ENCODE data around the gene METTL25.

Gene METTL25

GRCh38 chr12:82363990-82364389 lies 5.7 kb downstream of the METTL25 start:
- no peak for TF ChIP-seq CTCF (IDR thresholded peaks at IDR 0.05; ENCODE audit: low read length, missing control alignments)
- DNase-seq (ENCODE audit: low read depth): no peak
- no peak overlapping the region for H3K4me3 ChIP-seq (replicated peaks; ENCODE audit: low read depth, low read length)

GRCh38 chr12:82366197-82366596 lies 7.9 kb downstream of the METTL25 start:
- no peak for DNase-seq (ENCODE audit: low read depth)
- TF ChIP-seq CTCF (IDR thresholded peaks at IDR 0.05; ENCODE audit: low read length, missing control alignments): no peak
- no peak overlapping the region for H3K4me3 ChIP-seq (replicated peaks; ENCODE audit: low read depth, low read length)

- no peak overlapping the region for H3K4me3 ChIP-seq (replicated peaks; ENCODE audit: low read depth, low read length)
- no peak for TF ChIP-seq CTCF (IDR thresholded peaks at IDR 0.05; ENCODE audit: low read length, missing control alignments)
- no peak for DNase-seq (ENCODE audit: low read depth)
Measured at GRCh38 chr12:82375201-82375600, 16.9 kb downstream of the METTL25 start.

- no peak overlapping the region for H3K4me3 ChIP-seq (replicated peaks; ENCODE audit: low read depth, low read length)
- TF ChIP-seq CTCF (IDR thresholded peaks at IDR 0.05; ENCODE audit: low read length, missing control alignments): no peak
- DNase-seq (ENCODE audit: low read depth): no peak
Measured at GRCh38 chr12:82378997-82379396, 20.7 kb downstream of the METTL25 start.

GRCh38 chr12:82383930-82384552 lies 25.7 kb downstream of the METTL25 start:
- H3K4me3 ChIP-seq (replicated peaks; ENCODE audit: low read depth, low read length): no peak overlapping the region
- peak; percentile 62 for DNase-seq (ENCODE audit: low read depth)
- peak; percentile 74 for TF ChIP-seq CTCF (IDR thresholded peaks at IDR 0.05; ENCODE audit: low read length, missing control alignments)

GRCh38 chr12:82398879-82399278 lies 40.5 kb downstream of the METTL25 start:
- TF ChIP-seq CTCF (IDR thresholded peaks at IDR 0.05; ENCODE audit: low read length, missing control alignments): no peak
- H3K4me3 ChIP-seq (replicated peaks; ENCODE audit: low read depth, low read length): no peak overlapping the region
- no peak for DNase-seq (ENCODE audit: low read depth)

GRCh38 chr12:82400819-82401218 lies 42.5 kb downstream of the METTL25 start:
- TF ChIP-seq CTCF (IDR thresholded peaks at IDR 0.05; ENCODE audit: low read length, missing control alignments): no peak
- H3K4me3 ChIP-seq (replicated peaks; ENCODE audit: low read depth, low read length): no peak overlapping the region
- DNase-seq (ENCODE audit: low read depth): no peak
